Ishikawa (cell line): ENCODE measurements around the gene DGLUCY.

Experiments
- CEBPB ChIP-seq: IDR thresholded peaks from 2 replicates; pipeline ENCODE4 v1.6.1; 2012
- CREB1 ChIP-seq: IDR thresholded peaks from 2 replicates; pipeline ENCODE4 v1.6.1; 2012; ENCODE audit warnings: low read depth
- EGR1 ChIP-seq: IDR thresholded peaks from 2 replicates; pipeline ENCODE4 v1.6.1; 2012
- EP300 ChIP-seq: IDR thresholded peaks from 2 replicates; pipeline ENCODE4 v1.6.1; 2012; ENCODE audit warnings: borderline replicate concordance
- FOXM1 ChIP-seq: IDR thresholded peaks from 2 replicates; pipeline ENCODE4 v1.6.1; 2012; ENCODE audit warnings: low read depth, borderline replicate concordance
- MAX ChIP-seq: IDR thresholded peaks from 2 replicates; pipeline ENCODE4 v1.6.1; 2012
- NFIC ChIP-seq: IDR thresholded peaks from 2 replicates; pipeline ENCODE4 v1.6.1; 2012
- RAD21 ChIP-seq: IDR thresholded peaks from 2 replicates; pipeline ENCODE4 v1.6.1; 2012; ENCODE audit warnings: low read depth
- TAF1 ChIP-seq: IDR thresholded peaks from 2 replicates; pipeline ENCODE4 v1.6.1; 2012; ENCODE audit warnings: low read depth, mild to moderate bottlenecking
- TCF12 ChIP-seq: IDR thresholded peaks from 2 replicates; pipeline ENCODE4 v1.6.1; 2012; ENCODE audit warnings: low read depth
- TEAD4 ChIP-seq: IDR thresholded peaks from 2 replicates; pipeline ENCODE4 v1.6.1; 2012
- YY1 ChIP-seq: IDR thresholded peaks from 2 replicates; pipeline ENCODE4 v1.6.1; 2012; ENCODE audit warnings: low read depth
- ZBTB7A ChIP-seq: IDR thresholded peaks from 2 replicates; pipeline ENCODE4 v1.6.1; 2012; ENCODE audit warnings: low read depth
- TF ChIP-seq, protein P1 (sequence below): IDR thresholded peaks from 2 replicates; pipeline ENCODE4 v1.6.1; 2012
- TF ChIP-seq, protein P2 (sequence below): IDR thresholded peaks from 2 replicates; pipeline ENCODE4 v1.6.1; 2012; ENCODE audit warnings: low read depth, mild to moderate bottlenecking

Gene DGLUCY

GRCh38 chr14:91128699-91129098 is 14.8 kb downstream of the DGLUCY start:
- no peak for TF ChIP-seq RAD21
- TF ChIP-seq MAX, result no peak

- TF ChIP-seq TEAD4 (no peak), TCF12 (no peak), EGR1 (no peak), TAF1 (no peak), RAD21 (no peak), CEBPB (no peak), YY1 (no peak), EP300 (no peak), FOXM1 (no peak), CREB1 (no peak), ZBTB7A (no peak), MAX (no peak), NFIC (no peak)
- TF ChIP-seq, protein P1, sequence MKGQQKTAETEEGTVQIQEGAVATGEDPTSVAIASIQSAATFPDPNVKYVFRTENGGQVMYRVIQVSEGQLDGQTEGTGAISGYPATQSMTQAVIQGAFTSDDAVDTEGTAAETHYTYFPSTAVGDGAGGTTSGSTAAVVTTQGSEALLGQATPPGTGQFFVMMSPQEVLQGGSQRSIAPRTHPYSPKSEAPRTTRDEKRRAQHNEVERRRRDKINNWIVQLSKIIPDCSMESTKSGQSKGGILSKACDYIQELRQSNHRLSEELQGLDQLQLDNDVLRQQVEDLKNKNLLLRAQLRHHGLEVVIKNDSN, result no peak
- TF ChIP-seq, protein P2, sequence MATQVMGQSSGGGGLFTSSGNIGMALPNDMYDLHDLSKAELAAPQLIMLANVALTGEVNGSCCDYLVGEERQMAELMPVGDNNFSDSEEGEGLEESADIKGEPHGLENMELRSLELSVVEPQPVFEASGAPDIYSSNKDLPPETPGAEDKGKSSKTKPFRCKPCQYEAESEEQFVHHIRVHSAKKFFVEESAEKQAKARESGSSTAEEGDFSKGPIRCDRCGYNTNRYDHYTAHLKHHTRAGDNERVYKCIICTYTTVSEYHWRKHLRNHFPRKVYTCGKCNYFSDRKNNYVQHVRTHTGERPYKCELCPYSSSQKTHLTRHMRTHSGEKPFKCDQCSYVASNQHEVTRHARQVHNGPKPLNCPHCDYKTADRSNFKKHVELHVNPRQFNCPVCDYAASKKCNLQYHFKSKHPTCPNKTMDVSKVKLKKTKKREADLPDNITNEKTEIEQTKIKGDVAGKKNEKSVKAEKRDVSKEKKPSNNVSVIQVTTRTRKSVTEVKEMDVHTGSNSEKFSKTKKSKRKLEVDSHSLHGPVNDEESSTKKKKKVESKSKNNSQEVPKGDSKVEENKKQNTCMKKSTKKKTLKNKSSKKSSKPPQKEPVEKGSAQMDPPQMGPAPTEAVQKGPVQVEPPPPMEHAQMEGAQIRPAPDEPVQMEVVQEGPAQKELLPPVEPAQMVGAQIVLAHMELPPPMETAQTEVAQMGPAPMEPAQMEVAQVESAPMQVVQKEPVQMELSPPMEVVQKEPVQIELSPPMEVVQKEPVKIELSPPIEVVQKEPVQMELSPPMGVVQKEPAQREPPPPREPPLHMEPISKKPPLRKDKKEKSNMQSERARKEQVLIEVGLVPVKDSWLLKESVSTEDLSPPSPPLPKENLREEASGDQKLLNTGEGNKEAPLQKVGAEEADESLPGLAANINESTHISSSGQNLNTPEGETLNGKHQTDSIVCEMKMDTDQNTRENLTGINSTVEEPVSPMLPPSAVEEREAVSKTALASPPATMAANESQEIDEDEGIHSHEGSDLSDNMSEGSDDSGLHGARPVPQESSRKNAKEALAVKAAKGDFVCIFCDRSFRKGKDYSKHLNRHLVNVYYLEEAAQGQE, result no peak
These were observed 15.4 kb downstream of the DGLUCY start for GRCh38 chr14:91129261-91129660.

DNA sequence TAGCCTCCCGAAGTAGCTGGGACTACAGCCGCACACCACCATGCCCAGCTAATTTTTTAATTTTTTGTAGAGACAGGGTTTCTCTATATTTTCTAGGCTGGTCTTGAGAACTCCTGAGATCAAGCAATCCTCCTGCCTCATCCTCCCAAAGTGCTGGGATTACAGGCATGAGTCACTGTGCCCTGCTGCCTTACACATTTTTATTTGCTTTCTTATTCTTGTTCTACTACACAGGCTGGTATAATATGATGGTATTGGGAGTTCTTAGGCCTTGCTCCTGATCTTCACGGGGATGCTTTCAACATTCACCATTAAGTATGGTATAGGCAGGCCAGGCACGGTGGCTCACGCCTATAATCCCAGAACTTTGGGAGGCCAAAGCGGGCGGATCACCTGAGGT is 21.2 kb downstream of the DGLUCY start:
- no peak for TF ChIP-seq CREB1
- no peak for TF ChIP-seq EGR1
- no peak for TF ChIP-seq ZBTB7A
- TF ChIP-seq, protein P1, result no peak
- TF ChIP-seq TEAD4, result no peak
- no peak for TF ChIP-seq EP300
- TF ChIP-seq RAD21, result no peak
- TF ChIP-seq TAF1, result no peak
- TF ChIP-seq MAX, result no peak
- TF ChIP-seq FOXM1, result no peak
- no peak for TF ChIP-seq YY1
- no peak for TF ChIP-seq TCF12
- TF ChIP-seq, protein P2, result no peak
- TF ChIP-seq CEBPB, result no peak
- no peak for TF ChIP-seq NFIC

DNA sequence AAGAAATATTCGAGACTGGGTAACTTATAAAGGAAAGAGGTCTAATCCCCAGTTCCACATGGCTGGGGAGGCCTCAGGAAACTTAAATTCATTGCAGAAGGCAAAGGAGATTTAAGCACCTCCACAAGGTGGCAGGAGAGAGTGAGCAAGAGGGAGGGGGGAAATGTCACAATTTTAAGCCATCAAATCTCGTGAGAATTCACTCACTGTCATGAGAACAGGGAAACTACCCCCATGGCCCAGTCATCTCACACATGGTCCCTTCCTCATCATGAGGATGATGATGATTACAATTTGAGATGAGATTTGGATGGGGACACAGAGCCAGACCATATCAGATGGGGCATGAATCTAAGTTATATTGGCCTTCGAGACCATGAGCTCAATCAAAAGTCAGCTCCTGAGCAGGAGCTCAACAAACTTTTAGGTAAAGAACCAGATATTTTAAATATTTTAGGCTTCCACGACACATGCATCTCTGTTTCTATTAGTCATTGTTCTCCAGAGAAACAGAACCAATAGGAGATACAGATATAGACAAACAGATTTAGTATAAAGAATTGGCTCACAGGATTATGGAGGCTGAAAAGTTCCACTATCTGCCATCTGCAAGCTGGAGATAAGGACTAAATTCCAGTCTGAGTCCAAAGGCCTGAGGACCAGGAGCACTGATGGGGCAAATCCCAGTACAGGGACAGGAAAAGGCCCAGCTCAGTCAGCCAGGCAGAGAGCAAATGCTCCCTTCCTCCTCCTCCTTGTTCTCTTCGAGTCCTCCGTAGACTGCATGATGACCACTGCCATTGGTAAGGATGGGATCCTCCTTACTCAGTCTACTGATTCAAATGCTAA is 24.9 kb downstream of the DGLUCY start:
- TF ChIP-seq NFIC, result no peak
- no peak for TF ChIP-seq ZBTB7A
- TF ChIP-seq CREB1, result no peak
- no peak for TF ChIP-seq TEAD4
- no peak for TF ChIP-seq EGR1
- no peak for TF ChIP-seq FOXM1
- TF ChIP-seq RAD21, result peak; percentile 46; the same call in 1 of the 2 replicates
- TF ChIP-seq CEBPB, result no peak

GRCh38 chr14:91139776-91140175 is 25.9 kb downstream of the DGLUCY start:
- TF ChIP-seq EP300, result no peak
- no peak for TF ChIP-seq RAD21
- no peak for TF ChIP-seq CREB1
- no peak for TF ChIP-seq EGR1
- TF ChIP-seq, protein P1, result peak; percentile 44; the same call in 1 of the 2 replicates
